Activated T-cell treated with anti-CD3 and anti-CD28 coated beads, Interleukin-2, amount 50 U/mL, for 48 hours (primary cell): ENCODE data around the gene SMC1A.

Source experiments
- DNase-seq, 2 experiments: peaks; one replicate each; pipeline ENCODE4 v3.0.0-alpha.2; 2020

SMC1A gene

GRCh38 chrX:53333853-53334252 is 88.6 kb downstream of the SMC1A start:
- DNase-seq: no peak

GRCh38 chrX:53332204-53332603 is 90.2 kb downstream of the SMC1A start:
- no peak for DNase-seq

- no peak for DNase-seq
Observed at GRCh38 chrX:53330331-53330730, 92.1 kb downstream of the SMC1A start.

GRCh38 chrX:53324803-53325202 is 97.7 kb downstream of the SMC1A start:
- DNase-seq: no peak
